Measurements from ENCODE around the gene TRAF2. TPM values are rescaled to one million over a fixed set of nuclear protein-coding genes. Genes with fewer than 3 reads are reported as not detected.

TRAF2 gene
- total and polyA plus RNA-seq, 9 of the 15 experiments (the other 6 are each of a cell fraction or from before 2014, with no cell fraction given) = 0.24 to 45.2 (median 18.0) TPM

- POLR2A ChIA-PET = interaction anchor here (0.6 to 1.4 kb wide), 3 partner anchors 9 to 283 kb away, joined by 3 to 4 read pairs (median 3); partner anchors contain the start of gene TPRN
- FAIRE-seq = no peak
- no peak for TF ChIP-seq CHAMP1 (IDR thresholded peaks at IDR 0.05)
- no peak for TF ChIP-seq MEF2D (tag; conservative IDR thresholded peaks at IDR 0.05; ENCODE audit: low read depth)
- TF ChIP-seq ZKSCAN3 (CRISPR knock-in tag; IDR thresholded peaks at IDR 0.05) = no peak
- TF ChIP-seq ZNF174 (CRISPR knock-in tag; IDR thresholded peaks at IDR 0.05) = no peak
- no peak for TF ChIP-seq EP400 (IDR thresholded peaks at IDR 0.05)
- TF ChIP-seq NCOA1 (IDR thresholded peaks at IDR 0.05; ENCODE audit: low read depth) = no peak
- TF ChIP-seq GTF2B (IDR thresholded peaks at IDR 0.05; ENCODE audit: extremely low read depth, insufficient read length) = no peak
- no peak for TF ChIP-seq BRD9 (IDR thresholded peaks at IDR 0.05; ENCODE audit: low read depth, partially characterized antibody)
- no peak for TF ChIP-seq MEIS2 (IDR thresholded peaks at IDR 0.05; ENCODE audit: partially characterized antibody)
- TF ChIP-seq ZNF518B (CRISPR knock-in tag; IDR thresholded peaks at IDR 0.05) = no peak
- TF ChIP-seq THAP12 (CRISPR knock-in tag; IDR thresholded peaks at IDR 0.05) = no peak
- no peak for TF ChIP-seq HOMEZ (CRISPR knock-in tag; IDR thresholded peaks at IDR 0.05)
- no peak for TF ChIP-seq ZNF121 (CRISPR knock-in tag; conservative IDR thresholded peaks at IDR 0.05)
These were observed 31.6 kb downstream of the TRAF2 start for GRCh38 chr9:136917902-136918301.

More at GRCh38 chr9:136917902-136918301, 31.6 kb downstream of the TRAF2 start:
- no peaks in the 10 kb centered on the region for H3K27me3 ChIP-seq (ENCODE audit: control insufficient read depth in 2 of 2, insufficient read depth in 2 of 2, low read length in 2 of 2)
- no peaks in the 10 kb centered on the region for H3K9me3 ChIP-seq (replicated peaks; ENCODE audit: control insufficient read depth, insufficient read depth, low read depth, low read length)
- H3K9me1 ChIP-seq (ENCODE audit: control insufficient read depth, insufficient read depth, low read length) = no peaks in the 10 kb centered on the region
- peaks cover 80% of the 10 kb centered on the region for H3K36me3 ChIP-seq (ENCODE audit: control insufficient read depth, insufficient read depth, low read length)
- no peak overlapping the region for H3K4me3 ChIP-seq
- intact Hi-C loops (cut with micrococcal nuclease) (no loop called here), in situ Hi-C loops (cut with MboI) (no loop called here)
- H4K20me1 ChIP-seq (replicated peaks; ENCODE audit: control insufficient read depth, insufficient read depth, low read length) = no peaks in the 10 kb centered on the region
- H3K9ac ChIP-seq (ENCODE audit: insufficient read depth in 1 of 2, low read depth in 2 of 2, low read length in 2 of 2) = no peak overlapping the region; a peak in 1 of 4 replicates
- ATAC-seq = no peak
- H3K79me2 ChIP-seq (ENCODE audit: control insufficient read depth, insufficient read depth, low read length) = peaks cover 8% of the 10 kb centered on the region; the same call in 1 of the 3 replicates
- DNase-seq (ENCODE audit: extremely low read depth in 1 of 4, low spot score in 3 of 4) = no peak
- no peak overlapping the region for H3K4me2 ChIP-seq (ENCODE audit: insufficient read depth, low read length)
- 98% methylated on average over 10 of the region's 11 CpGs for WGBS (ENCODE audit: insufficient coverage, low coverage, missing lambda C conversion rate)
- no peak overlapping the region for H3K27ac ChIP-seq (ENCODE audit: extremely low read depth, low read depth, low read length)
- H2AFZ ChIP-seq (ENCODE audit: low read depth, low read length) = no peak overlapping the region
- no TSS peak for BruUV-seq (replicated peaks)
- CTCF ChIA-PET (ENCODE audit: low intra/inter-chr PET ratio) = no interaction called here
- H3K4me1 ChIP-seq (replicated peaks in 1 of 2; ENCODE audit: control insufficient read depth in 2 of 2, insufficient read depth in 2 of 2, low read length in 2 of 2) = peaks cover 0 to 23% of the 10 kb centered on the region in 2 experiments; a peak in 2 of 5 replicates
